Esophagus muscularis mucosa (tissue), 4 donors: ENCODE measurements around the gene DPP7. TPM values are rescaled to one million over a fixed set of nuclear protein-coding genes. Genes with fewer than 3 reads are reported as not detected.

Experiments
- DNase-seq: peaks from one replicate; pipeline ENCODE4 v3.0.0-alpha.2; 2017; ENCODE audit errors: extremely low spot score
- H3K27ac ChIP-seq, 4 donors: fragments of 200-600 bp; sonication (generic); replicated peaks in 1 of 4; 1 replicate in 3 of 4; 2 replicates in 1 of 4; pipeline ENCODE4 v1.5.1; 2016 to 2019; ENCODE audit warnings: mild to moderate bottlenecking in 1 of 4
- H3K27me3 ChIP-seq, 4 donors: fragments of 200-600 bp; sonication (generic); one replicate each; pipeline versions ENCODE4 v1.5.1 to v1.6.0; 2016 to 2019
- H3K36me3 ChIP-seq, 4 donors: fragments of 200-600 bp; sonication (generic); one replicate each; pipeline ENCODE4 v1.5.1; 2016 to 2019
- H3K4me1 ChIP-seq, 4 donors: fragments of 200-600 bp; sonication (generic); one replicate each; pipeline ENCODE4 v1.5.1; 2016 to 2019
- H3K4me3 ChIP-seq, 4 donors: fragments of 200-600 bp; sonication (generic); 1 replicate in 2 of 4; 2 replicates in 2 of 4; pipeline ENCODE4 v1.5.1; 2016 to 2019; ENCODE audit warnings: mild to moderate bottlenecking in 4 of 4, moderate library complexity in 1 of 4
- H3K9me3 ChIP-seq, 4 donors: fragments of 200-600 bp; sonication (generic); 1 replicate in 3 of 4; 2 replicates in 1 of 4; pipeline ENCODE4 v1.5.1; 2016 to 2019
- CTCF ChIP-seq, 3 experiments: fragments of 200-600 bp in 2 of 3; fragments of 450-650 bp in 1 of 3; sonication (generic) in 2 of 3; IDR thresholded peaks; one replicate each; pipeline ENCODE4 v1.5.1; 2017 to 2019; ENCODE audit warnings: antibody characterized with exemption in 3 of 3, mild to moderate bottlenecking in 2 of 3, moderate library complexity in 1 of 3
- EP300 ChIP-seq: sonication (generic); formaldehyde crosslinking; IDR thresholded peaks from one replicate; pipeline ENCODE4 v1.6.1; 2017; ENCODE audit warnings: antibody characterized with exemption
- POLR2A ChIP-seq: fragments of 450-650 bp; IDR thresholded peaks from one replicate; pipeline ENCODE4 v1.6.1; 2017; ENCODE audit warnings: antibody characterized with exemption, moderate library complexity, mild to moderate bottlenecking, low read depth
- POLR2AphosphoS5 ChIP-seq, 2 donors: sonication (generic); formaldehyde crosslinking; IDR thresholded peaks; one replicate each; pipeline ENCODE4 v1.6.1; 2017; ENCODE audit warnings: antibody characterized with exemption in 2 of 2
- WGBS: methylation state at CpG from one replicate; pipeline ENCODE4 v1.1.5; 2018; 5-methylcytosine and 5-hydroxymethylcytosine counted together
- intact Hi-C: fragments of 100-400 bp; cut with DNase I; formaldehyde crosslinking; loops from one replicate; pipeline ENCODE4 v1.15.1; 2023
- total RNA-seq, 4 donors: library from RNA; depleted of rRNA; stranded (reverse); fragments of >200 nt; gene quantifications; one replicate each; pipeline versions ENCODE4 v1.1.0 to v1.2.1, GENCODE V29; 2016

Gene DPP7
- total RNA-seq, 4 donors from 2014 or later: 90.1 to 121 (median 104) TPM

GRCh38 chr9:137084526-137084925 is 30.0 kb downstream of the DPP7 start:
- 77% methylated on average over 3 of the region's 9 CpGs for WGBS
- H3K27me3 ChIP-seq: peaks cover 0 to under 1% (median 0%) of the 10 kb centered on the region in 4 donors
- H3K36me3 ChIP-seq: peaks cover 6 to 49% (median 42%) of the 10 kb centered on the region in 4 donors
- H3K9me3 ChIP-seq: no peaks in the 10 kb centered on the region
- intact Hi-C loops: no loop called here
- H3K4me1 ChIP-seq: peaks cover 19 to 64% (median 48%) of the 10 kb centered on the region in 4 donors
- H3K27ac ChIP-seq: peak overlapping the region in 3 of 4 donors; percentile 69 to 98 (median 74)
- no peak overlapping the region for H3K4me3 ChIP-seq
- TF ChIP-seq EP300: no peak
- TF ChIP-seq POLR2A: no peak
- TF ChIP-seq POLR2AphosphoS5 (IDR thresholded peaks at IDR 0.05): no peak
- TF ChIP-seq CTCF (IDR thresholded peaks at IDR 0.05): no peak
- no peak for DNase-seq

- H3K27ac ChIP-seq: peak overlapping the region; percentile 69 to 98 (median 75)
- TF ChIP-seq EP300 (no peak), POLR2AphosphoS5 (IDR thresholded peaks at IDR 0.05) (peak; percentile 51 to 55), POLR2A (no peak), CTCF (IDR thresholded peaks at IDR 0.05) (no peak)
- no peaks in the 10 kb centered on the region for H3K9me3 ChIP-seq
- no peak overlapping the region for H3K4me3 ChIP-seq
- 57% methylated on average over 9 of the region's 12 CpGs for WGBS
- H3K4me1 ChIP-seq: peaks cover 22 to 64% (median 54%) of the 10 kb centered on the region in 4 donors
- DNase-seq: peak; percentile 93
- peaks cover 6 to 51% (median 49%) of the 10 kb centered on the region in 4 donors for H3K36me3 ChIP-seq
- peaks cover 0 to 9% (median 0%) of the 10 kb centered on the region in 4 donors for H3K27me3 ChIP-seq
- intact Hi-C loops: no loop called here
These were observed 31.0 kb downstream of the DPP7 start for GRCh38 chr9:137083394-137084004.

GRCh38 chr9:137082925-137083290 is 31.6 kb downstream of the DPP7 start:
- TF ChIP-seq EP300 (no peak), CTCF (IDR thresholded peaks at IDR 0.05) (no peak), POLR2AphosphoS5 (IDR thresholded peaks at IDR 0.05) (no peak), POLR2A (no peak)
- H3K4me1 ChIP-seq: peaks cover 28 to 65% (median 55%) of the 10 kb centered on the region in 4 donors
- WGBS: 83% methylated on average over 5 of the region's 8 CpGs
- H3K27me3 ChIP-seq: peaks cover 0 to 15% (median 0%) of the 10 kb centered on the region in 4 donors
- peaks cover 6 to 50% (median 49%) of the 10 kb centered on the region in 4 donors for H3K36me3 ChIP-seq
- no peak overlapping the region for H3K4me3 ChIP-seq
- no peaks in the 10 kb centered on the region for H3K9me3 ChIP-seq
- H3K27ac ChIP-seq: peak overlapping the region; percentile 69 to 98 (median 75)
- no peak for DNase-seq
- intact Hi-C loops: no loop called here

GRCh38 chr9:137082222-137082924 is 32.2 kb downstream of the DPP7 start:
- TF ChIP-seq POLR2AphosphoS5 (IDR thresholded peaks at IDR 0.05) (no peak), POLR2A (no peak), CTCF (IDR thresholded peaks at IDR 0.05) (no peak), EP300 (no peak)
- Histone ChIP-seq H3K9me3 (no peaks in the 10 kb centered on the region), H3K4me1 (peaks cover 25 to 63% (median 55%) of the 10 kb centered on the region in 4 donors), H3K4me3 (no peak overlapping the region), H3K27me3 (peaks cover 0 to 15% (median 0%) of the 10 kb centered on the region in 4 donors), H3K27ac (peak overlapping the region; percentile 69 to 98 (median 75)), H3K36me3 (peaks cover 6 to 50% (median 49%) of the 10 kb centered on the region in 4 donors)
- 83% methylated on average over 7 of the region's 16 CpGs for WGBS
- no peak for DNase-seq
- intact Hi-C loops: no loop called here
